Stomach (tissue), 4 donors: ENCODE measurements around the gene SEMA4G.

Experiments used
- POLR2AphosphoS5 ChIP-seq, 3 donors: sonication (generic); formaldehyde crosslinking; IDR thresholded peaks; one replicate each; pipeline ENCODE4 v1.6.1; 2016; ENCODE audit warnings: antibody characterized with exemption in 3 of 3
- TF ChIP-seq, protein P1 (sequence below), 7 experiments: fragments of 450-650 bp in 4 of 7; fragments of 200-600 bp in 3 of 7; sonication (generic) in 3 of 7; IDR thresholded peaks; one replicate each; pipeline ENCODE4 v1.5.1; 2016 to 2019; ENCODE audit warnings: antibody characterized with exemption in 7 of 7, control low read depth in 2 of 7, mild to moderate bottlenecking in 1 of 7

DNA sequence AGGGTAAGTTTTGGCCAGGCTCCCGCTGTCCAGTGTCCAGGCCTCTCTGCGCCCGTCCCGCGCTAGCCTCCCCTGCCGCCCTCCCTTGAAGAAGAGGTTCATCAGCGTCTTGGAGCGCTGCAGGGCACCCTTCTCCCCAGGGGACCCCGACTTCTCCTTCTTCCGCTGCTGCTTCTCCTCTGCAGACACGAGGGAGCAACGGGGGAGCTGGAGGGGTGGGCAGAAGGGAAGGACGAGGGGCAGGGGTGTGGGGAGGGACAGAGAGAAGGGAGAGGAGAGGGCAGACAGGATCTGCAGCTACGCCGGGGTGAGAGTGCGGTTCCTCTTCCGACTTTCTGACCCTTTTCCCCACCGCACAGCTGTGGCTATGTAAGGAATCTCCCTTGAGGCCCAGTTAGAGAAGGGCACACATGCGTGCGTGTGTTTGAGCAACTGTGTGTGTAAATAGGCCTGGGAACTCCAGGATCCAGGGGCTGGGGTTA lies 48.9 kb downstream of the SEMA4G start:
- no peak for TF ChIP-seq POLR2AphosphoS5 (IDR thresholded peaks at IDR 0.05)
- TF ChIP-seq, protein P1, sequence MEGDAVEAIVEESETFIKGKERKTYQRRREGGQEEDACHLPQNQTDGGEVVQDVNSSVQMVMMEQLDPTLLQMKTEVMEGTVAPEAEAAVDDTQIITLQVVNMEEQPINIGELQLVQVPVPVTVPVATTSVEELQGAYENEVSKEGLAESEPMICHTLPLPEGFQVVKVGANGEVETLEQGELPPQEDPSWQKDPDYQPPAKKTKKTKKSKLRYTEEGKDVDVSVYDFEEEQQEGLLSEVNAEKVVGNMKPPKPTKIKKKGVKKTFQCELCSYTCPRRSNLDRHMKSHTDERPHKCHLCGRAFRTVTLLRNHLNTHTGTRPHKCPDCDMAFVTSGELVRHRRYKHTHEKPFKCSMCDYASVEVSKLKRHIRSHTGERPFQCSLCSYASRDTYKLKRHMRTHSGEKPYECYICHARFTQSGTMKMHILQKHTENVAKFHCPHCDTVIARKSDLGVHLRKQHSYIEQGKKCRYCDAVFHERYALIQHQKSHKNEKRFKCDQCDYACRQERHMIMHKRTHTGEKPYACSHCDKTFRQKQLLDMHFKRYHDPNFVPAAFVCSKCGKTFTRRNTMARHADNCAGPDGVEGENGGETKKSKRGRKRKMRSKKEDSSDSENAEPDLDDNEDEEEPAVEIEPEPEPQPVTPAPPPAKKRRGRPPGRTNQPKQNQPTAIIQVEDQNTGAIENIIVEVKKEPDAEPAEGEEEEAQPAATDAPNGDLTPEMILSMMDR (IDR thresholded peaks at IDR 0.05): no peak
